GM19351 (cell line): ENCODE data around the gene NUDT4.
A peak's percentile ranks its signal among the peaks of the same experiment; 100 is the strongest.
"Not testable (repeated sequence)": the region's sequence is repeated elsewhere in the genome, so short reads cannot be mapped to it uniquely, and the experiment has no call there.

Experiments used
- ATAC-seq: cut with Tn5 transposase; IDR thresholded peaks from one replicate; pipeline ENCODE4 v1.9.1; 2021; ENCODE audit warnings: mild to moderate bottlenecking, moderate library complexity; ENCODE audit not compliant: unreplicated experiment

The NUDT4 gene

DNA sequence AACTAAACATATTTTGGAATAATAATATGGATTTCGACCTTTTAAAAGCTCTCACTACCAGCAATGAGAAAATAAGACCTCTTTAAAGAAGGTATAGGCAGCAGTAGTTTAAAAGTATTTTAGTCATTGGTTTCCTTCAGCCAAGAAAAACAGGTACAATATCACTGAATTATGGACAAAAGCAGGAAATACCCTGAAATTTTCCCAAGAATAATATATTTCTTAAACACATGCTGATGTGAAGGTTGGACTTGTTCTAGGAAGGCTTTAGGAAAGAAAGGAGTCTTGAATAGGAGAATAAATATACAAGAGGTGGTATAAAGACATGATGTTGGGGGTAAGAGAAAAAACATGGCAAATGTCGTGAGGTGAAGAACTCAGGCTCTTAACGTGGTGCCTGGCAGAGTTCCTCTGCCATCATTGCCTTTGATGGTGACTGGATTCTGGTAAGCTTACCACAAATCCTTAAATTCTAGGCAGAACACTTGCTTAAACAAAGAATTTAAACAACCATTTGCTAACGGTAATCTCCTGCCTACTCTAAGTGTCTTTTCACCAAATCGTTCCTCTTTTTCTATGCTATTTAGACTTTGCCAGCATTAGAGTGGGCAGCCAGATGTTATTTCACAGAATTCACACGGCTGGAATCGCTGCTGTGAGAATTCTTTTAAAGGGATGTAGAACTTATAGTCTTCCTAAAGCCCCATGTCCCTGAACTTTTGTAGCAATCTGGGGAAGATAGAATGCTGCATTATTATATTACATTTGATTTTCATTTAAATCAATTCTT, 11.9 kb upstream of the NUDT4 start:
- no peak for ATAC-seq

DNA sequence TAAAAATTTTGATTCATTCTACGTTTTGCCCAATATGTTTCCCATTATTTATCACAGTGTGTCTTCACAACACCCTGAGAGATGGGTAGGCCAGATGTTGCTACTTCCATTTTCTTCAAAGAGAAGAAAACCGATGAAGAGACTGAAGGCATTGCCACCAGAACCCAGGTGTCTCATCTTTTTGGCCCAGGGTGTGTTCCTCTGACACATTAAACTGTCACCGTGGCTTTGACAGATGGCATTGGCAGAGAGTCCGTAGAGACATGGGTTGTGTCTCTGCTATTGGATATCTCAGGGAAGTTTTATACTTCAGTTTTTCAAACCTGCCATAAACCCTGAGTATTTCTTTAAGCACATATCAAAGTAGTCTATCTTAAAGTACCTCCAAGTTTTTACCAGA, 11.3 kb upstream of the NUDT4 start:
- ATAC-seq = no peak

DNA sequence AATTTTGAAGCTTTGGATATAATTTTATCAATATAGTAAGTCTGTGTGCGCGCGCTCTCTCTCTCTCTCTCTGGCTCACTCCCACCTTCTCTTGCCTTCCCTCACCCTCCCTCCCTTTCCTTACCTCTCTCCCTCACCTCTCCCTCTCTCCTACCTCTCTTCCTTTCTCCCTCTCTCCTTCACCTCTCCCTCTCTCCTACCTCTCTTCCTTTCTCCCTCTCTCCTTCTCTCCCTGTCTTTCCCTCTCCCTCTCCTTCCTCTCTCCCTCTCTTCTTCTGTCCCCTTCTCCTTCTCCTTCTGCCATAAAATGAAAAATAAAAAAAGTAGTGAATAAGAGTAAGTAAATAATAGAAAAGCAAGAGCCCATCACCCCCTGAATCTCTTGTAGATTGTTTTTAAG, 9.0 kb upstream of the NUDT4 start:
- ATAC-seq = no peak

DNA sequence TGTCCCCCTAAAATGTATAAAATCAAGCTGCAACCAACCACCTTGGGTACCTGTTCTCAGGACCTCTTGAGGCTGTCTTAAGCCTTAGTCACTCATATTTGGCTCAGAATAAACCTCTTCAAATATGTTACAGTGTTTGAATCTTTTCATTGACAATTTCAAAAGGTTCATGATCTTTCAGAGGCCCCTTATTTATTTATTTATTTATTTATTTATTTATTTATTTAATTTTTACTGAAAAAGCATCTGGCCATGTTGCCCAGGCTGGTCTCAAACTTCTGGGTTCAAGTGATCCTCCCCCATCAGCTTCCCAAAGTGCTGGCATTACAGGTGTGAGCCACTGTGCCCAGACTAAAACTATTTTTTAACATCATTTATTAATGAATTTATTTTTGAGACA, 8.2 kb upstream of the NUDT4 start:
- ATAC-seq = no peak

DNA sequence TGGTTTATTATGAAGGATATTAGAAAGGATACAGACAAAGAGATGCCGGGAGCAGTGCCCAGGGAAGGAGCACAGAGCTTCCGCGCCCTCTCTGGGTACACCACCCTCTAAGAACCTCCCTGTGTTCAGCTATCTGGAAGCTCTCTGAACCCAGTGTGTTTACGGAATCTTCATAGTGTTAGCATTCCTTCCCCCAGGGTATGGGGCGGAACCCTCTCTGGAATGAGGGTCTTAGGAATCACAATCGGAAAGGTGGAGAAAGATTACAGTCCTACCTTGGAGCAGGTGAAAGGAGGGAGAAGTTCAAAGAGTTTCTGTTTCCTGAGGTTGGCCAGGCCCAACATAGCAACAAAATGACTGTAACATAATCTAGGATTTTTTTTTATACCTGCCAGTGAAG, 6.8 kb upstream of the NUDT4 start:
- no peak for ATAC-seq

DNA sequence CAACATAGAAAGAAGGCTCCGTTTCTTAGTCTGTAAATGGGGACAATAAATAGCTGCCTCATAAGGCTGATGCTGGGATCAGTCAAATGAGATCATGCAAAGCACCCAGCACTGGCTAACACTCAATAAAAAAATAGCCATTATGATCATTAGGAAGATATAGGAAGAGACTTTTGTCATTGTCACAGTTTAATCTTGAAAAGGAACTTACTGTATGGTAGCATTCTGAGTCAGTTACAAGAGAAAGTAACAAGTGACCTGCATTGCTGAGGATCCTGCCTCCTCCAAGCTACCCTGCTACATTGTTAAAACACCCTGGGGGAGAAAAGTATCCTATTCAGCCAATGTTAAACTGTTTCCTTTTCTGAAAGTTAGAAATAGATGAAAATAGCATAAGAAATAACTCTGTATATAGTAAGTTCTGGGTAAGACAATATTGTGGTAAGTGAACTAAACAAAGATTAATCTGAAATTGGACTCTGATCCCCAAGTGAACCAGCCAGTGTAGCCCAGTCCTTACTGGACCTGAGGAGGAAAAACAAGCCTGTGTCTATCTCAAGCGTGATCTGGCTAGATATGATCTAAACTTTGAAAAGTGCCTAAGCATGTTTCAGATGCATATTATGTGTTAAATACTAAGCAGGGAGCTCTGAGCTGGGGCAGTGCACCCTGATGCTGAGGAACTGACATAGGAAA, 3.6 kb upstream of the NUDT4 start:
- no peak for ATAC-seq

DNA sequence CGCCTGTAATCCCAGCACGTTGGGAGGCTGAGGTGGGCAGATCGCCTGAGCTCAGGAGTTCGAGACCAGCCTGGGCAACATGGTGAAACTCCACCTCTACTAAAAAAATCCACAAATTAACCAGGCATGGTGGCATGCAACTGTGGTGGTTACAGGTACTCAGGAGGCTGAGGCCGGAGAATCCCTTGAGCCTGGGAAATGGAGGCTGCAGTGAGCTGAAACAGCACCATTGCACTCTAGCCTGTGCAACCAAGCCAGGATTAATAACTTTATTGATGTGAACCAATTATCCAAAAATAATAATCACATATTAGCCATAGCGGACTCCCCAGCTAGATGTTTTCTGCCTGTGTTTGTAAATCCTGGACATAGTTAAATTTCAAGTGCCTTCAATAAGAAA, 1.8 kb upstream of the NUDT4 start:
- no peak for ATAC-seq

DNA sequence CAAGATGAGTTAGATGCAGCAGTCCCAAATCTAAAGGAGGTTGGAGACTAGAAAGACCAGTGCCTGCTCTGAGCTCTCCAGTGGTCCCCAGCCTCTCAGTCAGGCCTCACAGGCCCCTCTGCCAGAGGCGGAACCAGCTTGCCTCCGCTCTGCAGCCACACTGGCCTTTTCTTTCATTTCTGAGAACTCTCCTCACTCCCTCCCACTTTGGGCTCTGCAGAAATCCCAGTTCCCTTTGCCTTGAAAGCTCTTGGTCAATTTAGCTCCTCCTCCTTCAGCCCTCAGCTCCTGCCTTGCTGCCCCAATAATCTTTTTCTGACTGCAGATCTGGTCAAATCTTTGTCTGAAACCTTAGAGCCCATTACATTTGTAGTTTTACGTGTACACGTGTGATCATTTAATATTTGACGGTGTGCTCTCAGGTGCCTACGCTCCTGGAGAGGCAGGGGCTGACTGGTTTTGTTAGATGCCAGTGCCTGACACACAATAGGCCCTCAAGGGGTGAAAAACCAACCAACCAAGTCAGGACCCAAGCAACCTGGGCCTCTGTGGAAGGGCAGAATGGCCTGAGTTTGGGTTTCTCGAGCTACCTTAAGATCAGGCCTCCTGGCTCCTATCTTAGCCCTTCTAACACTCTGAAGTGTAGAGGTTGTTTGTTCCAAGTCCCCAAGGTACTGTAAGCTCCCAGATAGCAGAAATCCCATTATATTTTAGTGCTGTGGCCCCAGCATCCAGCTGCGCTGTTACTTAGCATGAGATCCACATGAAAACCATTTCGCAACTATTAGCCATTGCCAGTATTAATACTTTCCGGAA, 1.1 kb upstream of the NUDT4 start:
- no peak for ATAC-seq

DNA sequence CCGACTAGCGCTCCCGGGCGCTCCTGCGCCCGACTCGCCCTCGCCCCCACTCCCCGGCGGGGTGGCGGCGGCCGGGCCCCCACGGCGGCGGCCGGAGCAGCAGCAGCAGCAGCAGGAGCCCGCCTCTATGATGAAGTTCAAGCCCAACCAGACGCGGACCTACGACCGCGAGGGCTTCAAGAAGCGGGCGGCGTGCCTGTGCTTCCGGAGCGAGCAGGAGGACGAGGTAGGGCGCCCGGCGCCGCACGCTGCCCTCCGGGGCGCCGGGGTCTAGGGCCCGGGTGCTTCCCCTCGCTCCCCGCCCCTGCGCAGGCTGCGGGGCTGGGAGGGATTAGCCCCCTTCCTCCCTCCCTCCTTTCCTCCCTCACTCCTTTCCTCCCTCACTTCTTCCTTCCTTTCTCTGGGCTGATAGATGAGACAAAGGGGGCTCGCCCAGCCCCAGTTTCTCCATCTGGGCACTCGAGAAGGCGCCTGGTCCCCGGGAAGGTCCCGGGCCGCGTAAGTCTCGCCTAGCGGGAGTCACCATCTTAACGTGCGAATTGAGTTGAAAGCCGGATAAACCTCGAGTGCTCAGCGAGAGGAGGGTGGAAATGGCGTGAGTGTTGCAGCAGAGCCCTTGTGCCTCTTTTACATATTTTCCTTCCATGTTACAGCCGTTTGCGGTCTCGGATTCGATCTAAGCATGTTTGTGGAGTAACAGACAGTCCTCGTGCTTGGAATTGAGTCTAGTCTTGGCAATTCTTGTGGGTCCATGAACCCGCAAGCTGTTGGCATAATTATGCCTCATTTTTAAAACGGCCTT, 672 bp downstream of the NUDT4 start:
- ATAC-seq = peak; percentile 34

DNA sequence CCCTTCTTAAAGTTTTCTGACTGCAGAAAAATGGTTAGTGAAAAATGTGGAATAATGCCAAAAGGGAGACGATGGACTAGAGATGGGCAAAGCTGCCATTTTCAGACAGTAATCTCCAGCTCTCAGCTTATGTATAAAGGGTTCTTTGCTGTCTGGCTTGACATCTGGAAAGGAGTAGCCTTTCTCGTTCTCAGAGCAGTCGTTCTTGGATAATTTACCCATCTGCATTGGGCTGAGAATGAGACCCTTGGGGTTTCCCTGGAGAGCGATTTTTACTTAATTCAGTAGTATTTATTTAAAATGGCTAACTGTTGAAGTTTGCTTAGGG, 1.2 kb downstream of the NUDT4 start:
- ATAC-seq = no peak

DNA sequence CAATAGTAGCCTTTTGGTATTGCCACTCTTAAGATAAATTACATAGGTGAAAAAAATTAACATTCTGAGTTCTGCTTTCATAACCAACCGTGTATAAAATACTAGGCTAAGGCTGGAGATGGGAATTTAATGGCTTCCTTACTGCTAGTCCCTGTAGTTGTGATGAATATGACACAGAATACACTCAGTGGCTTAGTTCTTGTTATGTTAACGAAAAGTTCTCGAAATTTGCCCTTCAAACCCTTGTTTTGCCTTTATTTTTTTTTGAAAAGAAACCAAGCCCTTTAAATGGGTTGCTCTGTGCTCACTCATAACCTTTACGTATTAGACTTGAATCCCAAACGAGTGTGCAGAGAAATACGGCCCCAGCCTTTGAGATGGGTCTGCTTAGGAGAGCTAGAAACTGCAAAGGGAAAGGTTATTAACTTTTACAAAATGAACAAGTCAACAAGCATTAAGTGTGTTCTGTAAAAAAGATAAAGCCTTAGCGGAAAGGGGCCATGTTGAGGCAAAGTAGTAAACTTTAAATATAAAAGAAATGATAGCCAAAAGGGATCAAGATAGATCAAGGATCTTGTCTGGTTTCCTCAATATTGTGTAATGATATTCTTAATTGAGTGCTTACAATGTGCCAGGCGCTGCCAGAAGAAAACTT, 1.7 kb downstream of the NUDT4 start:
- ATAC-seq = no peak

DNA sequence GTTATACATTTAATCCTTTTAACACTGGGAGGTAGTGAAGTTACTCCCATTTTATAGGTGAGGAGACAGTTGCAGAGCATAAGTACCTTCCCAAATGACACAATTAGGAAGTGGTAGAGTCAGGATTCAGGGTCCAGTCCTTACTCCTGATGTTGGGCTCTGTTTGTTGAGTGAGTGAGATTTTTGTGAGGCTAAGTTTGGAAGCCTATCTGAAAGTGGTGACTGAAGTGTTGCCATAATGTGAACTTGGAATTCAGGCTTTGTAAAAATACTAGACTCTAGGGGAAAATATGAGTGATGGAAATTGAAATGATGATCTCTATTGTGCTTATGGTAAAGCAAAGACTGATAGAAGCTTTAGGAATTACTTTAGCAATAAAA, 2.2 kb downstream of the NUDT4 start:
- ATAC-seq = no peak

DNA sequence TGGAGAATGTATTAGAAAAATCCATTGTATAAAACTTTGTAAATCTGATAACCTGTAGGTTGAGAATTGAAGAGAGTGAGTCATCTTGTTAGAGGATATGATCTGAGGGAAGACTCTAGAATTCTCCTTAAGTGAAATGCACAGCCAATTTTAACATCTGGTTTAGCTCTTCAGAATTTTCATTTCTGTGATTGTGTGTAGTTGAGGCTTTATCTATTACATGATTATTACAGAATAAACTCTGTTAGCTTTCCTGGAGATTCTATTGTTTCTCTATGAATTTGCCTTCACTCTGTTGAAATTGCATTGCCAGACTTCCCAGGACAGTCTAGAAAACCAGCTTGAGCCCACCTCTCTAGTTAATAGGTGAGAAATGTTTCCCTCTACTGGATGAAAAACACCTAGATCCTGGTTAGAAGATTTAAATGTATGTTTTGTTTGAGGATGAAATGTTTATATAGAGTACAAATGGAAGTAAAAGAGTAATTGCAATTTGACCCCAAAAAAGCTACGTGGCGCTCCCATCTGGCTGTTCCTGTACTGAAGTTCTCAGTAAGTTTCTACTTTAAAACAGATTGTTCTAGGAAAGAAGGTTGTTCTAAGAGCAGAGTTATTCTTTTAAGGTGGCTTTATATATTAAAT, 2.9 kb downstream of the NUDT4 start:
- no peak for ATAC-seq

DNA sequence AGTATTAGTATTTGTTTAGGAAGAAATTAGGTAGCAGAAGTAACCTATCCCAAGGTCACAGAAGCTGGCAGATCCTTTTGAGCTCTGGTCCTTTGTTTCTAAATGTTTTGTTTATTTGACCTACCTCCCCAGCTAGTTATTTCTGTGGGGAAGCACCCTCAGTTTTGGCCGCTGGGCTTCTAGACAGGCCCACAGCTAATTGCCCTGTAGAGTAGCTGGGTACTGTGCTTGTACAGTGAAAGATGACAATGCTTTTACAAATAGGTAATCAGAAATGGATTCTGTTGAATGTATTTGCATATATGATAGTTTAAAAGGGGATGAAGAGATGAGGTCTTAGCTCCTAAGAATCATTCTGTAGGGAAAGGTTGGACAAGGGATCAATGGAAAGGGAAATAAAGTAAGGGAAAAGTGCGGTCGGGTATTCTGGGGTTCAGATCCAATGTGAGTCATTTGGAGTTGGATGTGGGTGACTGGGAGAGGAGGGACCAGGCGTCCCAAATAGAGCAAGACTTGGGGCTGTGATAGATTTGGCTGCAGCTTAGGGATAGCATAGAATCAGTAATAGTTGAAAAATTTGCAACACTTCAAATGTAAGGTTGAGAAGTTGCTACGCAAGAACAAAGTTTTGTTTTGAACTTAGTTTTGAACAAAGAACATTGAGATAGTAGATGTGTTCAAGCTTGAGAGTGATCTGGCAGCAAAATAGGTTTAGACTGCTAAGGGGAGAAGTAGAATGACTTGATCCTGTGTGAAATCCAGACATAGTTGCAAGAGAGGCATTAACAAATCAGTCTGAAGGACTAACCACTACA, 3.6 kb downstream of the NUDT4 start:
- ATAC-seq = no peak

DNA sequence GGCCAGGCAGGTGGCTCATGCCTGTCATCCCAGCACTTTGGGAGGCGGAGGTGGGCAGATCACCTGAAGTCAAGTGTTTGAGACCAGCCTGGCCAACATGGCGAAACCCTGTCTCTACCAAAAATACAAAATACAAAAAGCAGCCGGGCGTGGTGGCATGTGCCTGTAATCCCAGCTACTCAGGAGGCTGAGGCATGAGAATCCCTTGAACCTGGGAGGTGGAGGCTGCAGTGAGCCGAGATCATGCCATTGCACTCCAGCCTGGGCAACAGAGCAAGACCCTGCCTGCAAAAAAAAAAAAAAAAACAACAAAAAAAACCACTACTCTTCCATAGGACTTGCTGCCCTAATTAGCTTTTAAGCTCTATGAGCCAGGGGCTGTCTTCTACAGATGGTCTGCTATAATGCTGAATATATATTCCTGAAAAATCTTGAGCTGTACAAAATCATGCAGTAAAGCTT, 4.3 kb downstream of the NUDT4 start:
- not testable (repeated sequence) for ATAC-seq

DNA sequence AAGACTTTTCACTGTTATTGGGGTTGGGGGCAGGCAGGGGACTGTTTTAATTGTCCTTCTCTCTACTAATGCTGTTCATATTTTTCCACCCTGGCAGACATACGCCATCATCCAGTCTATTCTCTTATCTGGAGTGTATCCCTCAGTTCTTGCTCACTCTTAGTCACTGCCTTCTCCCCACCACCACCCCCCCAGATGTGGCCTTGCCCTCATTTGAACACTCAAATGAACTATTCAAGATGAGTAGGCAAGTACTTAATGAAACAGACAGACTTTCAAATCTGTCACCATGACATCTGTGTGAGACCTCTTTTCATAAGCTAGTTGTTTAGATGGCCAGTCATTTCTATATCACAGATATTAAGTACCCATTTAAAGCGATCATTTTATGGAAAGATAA, 10.1 kb downstream of the NUDT4 start:
- ATAC-seq = no peak

DNA sequence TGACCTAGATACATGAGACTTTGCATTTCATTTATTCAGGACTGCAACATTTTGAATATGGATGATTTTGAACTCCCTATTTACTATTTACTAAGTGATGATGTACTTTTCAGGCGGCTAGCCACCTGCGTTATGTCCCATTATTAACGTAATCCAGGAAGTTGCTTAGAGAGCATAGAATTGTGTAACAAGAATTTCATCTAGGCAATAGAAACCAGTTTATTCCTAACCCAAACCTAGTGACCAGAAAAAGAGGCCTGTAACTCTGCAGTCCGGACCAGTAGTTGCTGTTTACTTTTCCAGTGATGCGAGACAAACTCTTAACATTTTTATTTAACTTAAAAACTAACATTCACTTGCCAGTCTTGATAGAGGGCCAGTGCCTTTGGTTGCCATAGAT, 12.3 kb downstream of the NUDT4 start:
- no peak for ATAC-seq

DNA sequence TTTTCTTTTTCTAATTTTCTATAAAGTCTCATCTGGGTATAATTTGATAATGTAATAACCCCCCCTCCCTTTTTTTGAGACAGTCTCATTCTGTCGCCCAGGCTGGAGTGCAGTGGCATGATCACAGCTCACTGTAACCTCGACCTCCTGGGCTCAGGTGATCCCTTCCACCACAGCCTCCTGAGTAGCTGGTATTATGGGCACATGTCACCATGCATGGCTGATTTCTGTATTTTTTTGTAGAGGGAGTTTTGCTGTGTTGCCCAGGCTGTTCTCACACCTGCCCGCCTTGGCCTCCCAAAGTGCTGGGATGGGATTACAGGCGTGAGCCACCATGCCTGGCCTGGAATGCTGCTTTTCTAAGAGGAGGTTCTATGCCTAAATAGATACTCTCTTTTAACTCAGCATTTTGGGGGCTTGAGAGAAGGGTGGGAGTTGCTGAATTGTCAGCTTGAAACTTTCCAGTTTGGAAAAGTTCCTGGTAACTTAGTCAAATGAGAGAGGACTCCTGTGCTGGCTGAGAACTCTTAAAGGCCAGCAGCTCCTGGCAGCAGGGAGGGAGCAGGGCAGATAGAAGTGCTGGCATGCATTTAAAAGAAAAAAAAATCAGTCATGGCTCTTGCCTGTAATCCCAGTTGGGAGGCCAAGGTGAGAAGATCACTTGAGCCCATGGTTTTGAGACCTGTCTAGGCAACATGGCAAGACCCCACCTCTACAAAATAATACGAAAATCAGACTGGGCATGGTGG, 13.0 kb downstream of the NUDT4 start:
- ATAC-seq = no peak

DNA sequence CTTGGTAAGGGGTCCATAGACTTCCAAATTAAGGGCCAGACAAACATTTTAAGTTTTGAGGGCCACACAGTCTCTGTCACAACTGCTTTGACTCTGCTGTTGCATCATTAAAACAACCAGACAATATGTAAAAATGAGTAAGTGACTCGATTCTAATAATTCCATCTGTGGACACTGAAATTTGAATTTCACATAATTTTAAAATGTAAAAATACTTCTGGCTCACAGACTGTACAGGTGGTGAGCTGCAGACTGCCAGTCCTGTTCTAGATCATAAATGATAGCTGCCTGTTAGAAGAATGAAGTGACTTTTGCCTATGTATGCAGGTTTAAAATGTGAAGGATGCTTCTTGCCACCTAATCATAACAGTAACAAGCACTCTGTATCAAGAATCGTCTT, 15.7 kb downstream of the NUDT4 start:
- ATAC-seq = no peak
